Endodermal cell (in vitro differentiated cells): ENCODE measurements around the gene IQCE. TPM values are rescaled to one million over a fixed set of nuclear protein-coding genes. Genes with fewer than 3 reads are reported as not detected.

Experiments
- DNase-seq: peaks from one replicate; pipeline ENCODE4 v3.0.0-alpha.2; 2017
- H3K27ac ChIP-seq: 2 replicates; pipeline ENCODE4 v1.5.1; 2013; ENCODE audit warnings: mild to moderate bottlenecking, low read depth, low read length, moderate library complexity
- H3K27me3 ChIP-seq: 2 replicates; pipeline ENCODE4 v1.6.1; 2013; ENCODE audit warnings: mild to moderate bottlenecking, low read length, moderate library complexity; ENCODE audit not compliant: insufficient read depth, control insufficient read depth, poor library complexity, severe bottlenecking
- H3K36me3 ChIP-seq: 2 replicates; pipeline ENCODE4 v1.7.0; 2013; ENCODE audit warnings: mild to moderate bottlenecking, low read length, moderate library complexity; ENCODE audit not compliant: control insufficient read depth, insufficient read depth
- H3K4me1 ChIP-seq: one replicate; pipeline ENCODE4 v1.7.0; 2013; ENCODE audit warnings: low read length; ENCODE audit not compliant: control insufficient read depth, insufficient read depth
- H3K4me3 ChIP-seq: 2 replicates; pipeline ENCODE4 v1.5.1; 2013; ENCODE audit warnings: mild to moderate bottlenecking, low read length, moderate library complexity
- H3K9ac ChIP-seq: 2 replicates; pipeline ENCODE4 v1.6.1; 2013; ENCODE audit warnings: mild to moderate bottlenecking, low read length, moderate library complexity; ENCODE audit not compliant: poor library complexity, severe bottlenecking; ENCODE audit errors: extremely low read depth
- H3K9me3 ChIP-seq: 2 replicates; pipeline ENCODE4 v1.6.1; 2013; ENCODE audit warnings: mild to moderate bottlenecking, low read length, moderate library complexity; ENCODE audit not compliant: control insufficient read depth
- H3K27ac Mint-ChIP-seq: 2 replicates; pipeline ENCODE4 v1.8.0; 2020; ENCODE audit warnings: mixed read lengths
- H3K27me3 Mint-ChIP-seq: 2 replicates; pipeline ENCODE4 v1.8.0; 2021; ENCODE audit warnings: mild to moderate bottlenecking, mixed read lengths; ENCODE audit not compliant: insufficient read depth
- H3K36me3 Mint-ChIP-seq: 2 replicates; pipeline ENCODE4 v1.8.0; 2020; ENCODE audit warnings: low read depth, mixed read lengths
- H3K4me1 Mint-ChIP-seq: 2 replicates; pipeline ENCODE4 v1.8.0; 2020; ENCODE audit warnings: mixed read lengths
- H3K4me3 Mint-ChIP-seq: 2 replicates; pipeline ENCODE4 v1.8.0; 2020; ENCODE audit warnings: mild to moderate bottlenecking, moderate library complexity, mixed read lengths
- H3K9me3 Mint-ChIP-seq: 2 replicates; pipeline ENCODE4 v1.8.0; 2020; ENCODE audit warnings: mild to moderate bottlenecking, mixed read lengths
- CTCF ChIP-seq: fragments of 200-600 bp; sonication (generic); conservative IDR thresholded peaks from 2 replicates; pipeline ENCODE4 v1.5.0; 2021; ENCODE audit warnings: antibody characterized with exemption, mild to moderate bottlenecking
- WGBS, 2 experiments: methylation state at CpG; one replicate each; pipeline versions ENCODE4 v1.1.5 to v1.1.7; 2013; ENCODE audit warnings: missing lambda C conversion rate in 2 of 2, mixed read lengths in 1 of 2; ENCODE audit not compliant: insufficient coverage in 1 of 2, insufficient read length in 1 of 2; 5-methylcytosine and 5-hydroxymethylcytosine counted together
- total RNA-seq, 2 donors: library from RNA; stranded (reverse); fragmentation: NEBNext Ultra II Directional in 1 of 2; extraction: Animal tissue kit (Norgen Biotek cat#: 25700) in 1 of 2; gene quantifications; 2 replicates in 1 of 2; 3 replicates in 1 of 2; pipeline ENCODE4 v1.2.1, GENCODE V29; 2021

IQCE gene
- total RNA-seq, 2 donors from 2014 or later = 15.4 to 20.8 TPM

GRCh38 chr7:2551418-2551817 lies 7.4 kb upstream of the IQCE start:
- no peak overlapping the region for H3K4me3 Mint-ChIP-seq
- Histone ChIP-seq H3K4me1 (peaks cover 8% of the 10 kb centered on the region), H3K27me3 (no peaks in the 10 kb centered on the region), H3K4me3 (no peak overlapping the region), H3K36me3 (peaks cover 49% of the 10 kb centered on the region), H3K9me3 (no peaks in the 10 kb centered on the region), H3K9ac (no peak overlapping the region), H3K27ac (no peak overlapping the region)
- no peaks in the 10 kb centered on the region for H3K27me3 Mint-ChIP-seq
- DNase-seq = no peak
- H3K4me1 Mint-ChIP-seq = peaks cover 10% of the 10 kb centered on the region
- H3K36me3 Mint-ChIP-seq = peaks cover 50% of the 10 kb centered on the region
- no peak overlapping the region for H3K27ac Mint-ChIP-seq
- H3K9me3 Mint-ChIP-seq = no peaks in the 10 kb centered on the region
- WGBS, 2 experiments = 65 to 87% methylated on average over 2 to 8 of the region's 8 CpGs
- no peak for TF ChIP-seq CTCF

DNA sequence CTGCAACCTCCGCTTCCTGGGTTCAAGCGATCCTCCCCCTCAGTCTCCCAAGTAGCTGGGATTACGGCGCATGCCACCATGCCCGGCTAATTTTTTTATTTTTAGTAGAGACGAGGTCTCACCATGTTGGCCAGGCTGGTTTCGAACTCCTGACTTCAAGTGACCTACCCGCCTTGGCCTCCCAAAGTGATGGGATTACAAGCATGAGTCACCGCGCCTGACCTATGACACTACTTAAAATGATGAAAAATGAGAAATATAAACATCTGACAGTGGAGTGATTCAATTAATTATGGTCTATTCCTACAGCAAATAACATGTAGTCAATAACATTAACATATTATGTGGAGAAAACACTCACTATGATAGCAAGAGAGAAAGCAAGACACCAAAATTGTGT lies 5.7 kb upstream of the IQCE start:
- no peaks in the 10 kb centered on the region for H3K9me3 Mint-ChIP-seq
- no peaks in the 10 kb centered on the region for H3K27me3 Mint-ChIP-seq
- peak overlapping the region; percentile 77 for H3K4me3 Mint-ChIP-seq
- H3K9ac ChIP-seq = no peak overlapping the region
- 96 to 97% methylated on average over 8 to 10 of the region's 10 CpGs for WGBS, 2 experiments
- peaks cover 10% of the 10 kb centered on the region for H3K4me1 Mint-ChIP-seq
- H3K9me3 ChIP-seq = no peaks in the 10 kb centered on the region
- no peak overlapping the region for H3K27ac ChIP-seq
- no peak for TF ChIP-seq CTCF
- no peaks in the 10 kb centered on the region for H3K27me3 ChIP-seq
- DNase-seq = no peak
- H3K4me3 ChIP-seq = no peak overlapping the region
- peaks cover 38% of the 10 kb centered on the region for H3K36me3 Mint-ChIP-seq
- H3K4me1 ChIP-seq = peaks cover 8% of the 10 kb centered on the region
- H3K27ac Mint-ChIP-seq = peak overlapping the region; percentile 55
- peaks cover 40% of the 10 kb centered on the region for H3K36me3 ChIP-seq

GRCh38 chr7:2553831-2554581 lies 4.8 kb upstream of the IQCE start:
- H3K36me3 Mint-ChIP-seq = peaks cover 31% of the 10 kb centered on the region
- Histone ChIP-seq H3K4me3 (peak overlapping the region; percentile 81), H3K27ac (no peak overlapping the region), H3K9me3 (no peaks in the 10 kb centered on the region), H3K36me3 (peaks cover 33% of the 10 kb centered on the region), H3K4me1 (peaks cover 8% of the 10 kb centered on the region), H3K9ac (peak overlapping the region; percentile 87), H3K27me3 (no peaks in the 10 kb centered on the region)
- WGBS, 2 experiments = 90 to 92% methylated on average over 9 to 16 of the region's 16 CpGs
- peak overlapping the region; percentile 75 for H3K27ac Mint-ChIP-seq
- no peaks in the 10 kb centered on the region for H3K9me3 Mint-ChIP-seq
- H3K4me1 Mint-ChIP-seq = peaks cover 13% of the 10 kb centered on the region
- no peak for DNase-seq
- no peak for TF ChIP-seq CTCF
- no peaks in the 10 kb centered on the region for H3K27me3 Mint-ChIP-seq
- H3K4me3 Mint-ChIP-seq = peak overlapping the region; percentile 77
